Astrocyte (in vitro differentiated cells and primary cell): ENCODE measurements around the gene DCTD.

Experiments used
- EZH2 ChIP-seq: IDR thresholded peaks from 2 replicates; pipeline ENCODE4 v1.6.1; 2012; ENCODE audit warnings: mild to moderate bottlenecking, low read length, inconsistent platforms; ENCODE audit not compliant: insufficient read depth
- TF ChIP-seq, protein P1 (sequence below): IDR thresholded peaks from 2 replicates; pipeline ENCODE4 v1.5.1; 2011; ENCODE audit warnings: low read depth, mild to moderate bottlenecking, inconsistent platforms, low read length, moderate library complexity; ENCODE audit not compliant: insufficient read depth

DNA sequence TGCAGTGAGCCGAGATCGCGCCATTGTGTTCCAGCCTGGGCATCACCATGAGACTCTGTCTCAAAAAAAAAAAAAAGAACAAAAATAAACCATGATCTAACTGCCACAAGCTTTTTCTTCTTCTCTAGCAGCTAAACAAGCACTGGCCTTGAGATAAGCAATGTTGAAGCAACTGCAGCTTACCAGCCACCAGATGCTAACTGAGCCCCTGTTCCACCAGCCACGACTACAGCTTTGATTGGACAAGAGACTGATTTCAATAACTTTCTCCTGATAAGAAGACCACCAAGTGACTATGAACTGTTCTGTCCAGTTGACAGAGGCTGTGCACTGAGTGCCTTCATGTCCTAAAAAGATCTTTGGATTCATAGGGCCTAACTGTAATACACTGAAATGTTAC is 58.5 kb downstream of the DCTD start:
- TF ChIP-seq, protein P1, sequence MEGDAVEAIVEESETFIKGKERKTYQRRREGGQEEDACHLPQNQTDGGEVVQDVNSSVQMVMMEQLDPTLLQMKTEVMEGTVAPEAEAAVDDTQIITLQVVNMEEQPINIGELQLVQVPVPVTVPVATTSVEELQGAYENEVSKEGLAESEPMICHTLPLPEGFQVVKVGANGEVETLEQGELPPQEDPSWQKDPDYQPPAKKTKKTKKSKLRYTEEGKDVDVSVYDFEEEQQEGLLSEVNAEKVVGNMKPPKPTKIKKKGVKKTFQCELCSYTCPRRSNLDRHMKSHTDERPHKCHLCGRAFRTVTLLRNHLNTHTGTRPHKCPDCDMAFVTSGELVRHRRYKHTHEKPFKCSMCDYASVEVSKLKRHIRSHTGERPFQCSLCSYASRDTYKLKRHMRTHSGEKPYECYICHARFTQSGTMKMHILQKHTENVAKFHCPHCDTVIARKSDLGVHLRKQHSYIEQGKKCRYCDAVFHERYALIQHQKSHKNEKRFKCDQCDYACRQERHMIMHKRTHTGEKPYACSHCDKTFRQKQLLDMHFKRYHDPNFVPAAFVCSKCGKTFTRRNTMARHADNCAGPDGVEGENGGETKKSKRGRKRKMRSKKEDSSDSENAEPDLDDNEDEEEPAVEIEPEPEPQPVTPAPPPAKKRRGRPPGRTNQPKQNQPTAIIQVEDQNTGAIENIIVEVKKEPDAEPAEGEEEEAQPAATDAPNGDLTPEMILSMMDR, result no peak
- TF ChIP-seq EZH2, result no peak
